SK-N-SH treated with all-trans-retinoic acid at 6 μM for 48 hours (cell line): ENCODE measurements around the gene HHAT.

ENCODE experiments used
- CSDC2 ChIP-seq: fragments of 250-450 bp; sonication (Bioruptor Pico); IDR thresholded peaks from 2 replicates; pipeline ENCODE4 v1.5.0; 2020; ENCODE audit warnings: mild to moderate bottlenecking, moderate library complexity
- OSR1 ChIP-seq: fragments of 250-450 bp; sonication (Bioruptor Pico); IDR thresholded peaks from 2 replicates; pipeline ENCODE4 v1.8.0; 2022; ENCODE audit warnings: moderate library complexity, mild to moderate bottlenecking, inconsistent platforms
- RARB ChIP-seq: fragments of 250-450 bp; sonication (Bioruptor Pico); IDR thresholded peaks from 2 replicates; pipeline ENCODE4 v1.8.0; 2021; ENCODE audit warnings: mild to moderate bottlenecking, moderate library complexity
- SNAI2 ChIP-seq: fragments of 250-450 bp; sonication (Bioruptor Pico); IDR thresholded peaks from 2 replicates; pipeline ENCODE4 v1.5.0; 2020; ENCODE audit warnings: mild to moderate bottlenecking, moderate library complexity
- ZFP3 ChIP-seq: fragments of 250-450 bp; sonication (Bioruptor Pico); IDR thresholded peaks from 2 replicates; pipeline ENCODE4 v1.5.0; 2020; ENCODE audit warnings: mild to moderate bottlenecking, moderate library complexity
- ZFP30 ChIP-seq: fragments of 450-650 bp; formaldehyde crosslinking; IDR thresholded peaks from 2 replicates; pipeline ENCODE4 v1.5.0; 2022; ENCODE audit warnings: mild to moderate bottlenecking, moderate library complexity
- ZNF70 ChIP-seq: fragments of 450-650 bp; formaldehyde crosslinking; IDR thresholded peaks from 2 replicates; pipeline ENCODE4 v1.5.0; 2020; ENCODE audit warnings: mild to moderate bottlenecking, moderate library complexity
- TF ChIP-seq, protein P1 (sequence below): fragments of 250-450 bp; sonication (Bioruptor Pico); IDR thresholded peaks from 2 replicates; pipeline ENCODE4 v1.8.0; 2020; ENCODE audit warnings: mild to moderate bottlenecking, moderate library complexity, borderline replicate concordance
- TF ChIP-seq, protein P2 (sequence below): fragments of 250-450 bp; sonication (Bioruptor Pico); IDR thresholded peaks from 2 replicates; pipeline ENCODE4 v1.5.1; 2021; ENCODE audit warnings: mild to moderate bottlenecking, moderate library complexity

DNA sequence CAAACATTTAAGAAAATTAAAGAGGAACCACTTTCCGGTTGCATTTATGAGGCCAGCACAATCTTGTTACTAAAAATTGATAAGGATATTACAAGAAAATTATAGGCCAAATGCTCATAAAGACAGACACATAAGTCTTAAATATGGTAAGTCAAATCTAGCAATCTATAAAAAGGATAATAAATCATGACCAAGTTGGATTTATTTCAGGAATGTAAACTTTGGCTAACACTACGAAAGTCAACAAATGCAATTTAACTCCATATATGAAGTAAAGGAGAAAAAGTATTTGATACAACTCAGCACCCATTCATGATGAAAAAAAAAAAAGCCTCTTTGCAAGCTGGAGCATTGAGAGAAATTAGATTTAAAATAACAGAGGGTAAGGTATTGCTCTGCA is 6.3 kb downstream of the HHAT start:
- TF ChIP-seq, protein P1, sequence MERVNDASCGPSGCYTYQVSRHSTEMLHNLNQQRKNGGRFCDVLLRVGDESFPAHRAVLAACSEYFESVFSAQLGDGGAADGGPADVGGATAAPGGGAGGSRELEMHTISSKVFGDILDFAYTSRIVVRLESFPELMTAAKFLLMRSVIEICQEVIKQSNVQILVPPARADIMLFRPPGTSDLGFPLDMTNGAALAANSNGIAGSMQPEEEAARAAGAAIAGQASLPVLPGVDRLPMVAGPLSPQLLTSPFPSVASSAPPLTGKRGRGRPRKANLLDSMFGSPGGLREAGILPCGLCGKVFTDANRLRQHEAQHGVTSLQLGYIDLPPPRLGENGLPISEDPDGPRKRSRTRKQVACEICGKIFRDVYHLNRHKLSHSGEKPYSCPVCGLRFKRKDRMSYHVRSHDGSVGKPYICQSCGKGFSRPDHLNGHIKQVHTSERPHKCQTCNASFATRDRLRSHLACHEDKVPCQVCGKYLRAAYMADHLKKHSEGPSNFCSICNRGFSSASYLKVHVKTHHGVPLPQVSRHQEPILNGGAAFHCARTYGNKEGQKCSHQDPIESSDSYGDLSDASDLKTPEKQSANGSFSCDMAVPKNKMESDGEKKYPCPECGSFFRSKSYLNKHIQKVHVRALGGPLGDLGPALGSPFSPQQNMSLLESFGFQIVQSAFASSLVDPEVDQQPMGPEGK: no peak
- no peak for TF ChIP-seq RARB (CRISPR knock-in tag)
- TF ChIP-seq, protein P2, sequence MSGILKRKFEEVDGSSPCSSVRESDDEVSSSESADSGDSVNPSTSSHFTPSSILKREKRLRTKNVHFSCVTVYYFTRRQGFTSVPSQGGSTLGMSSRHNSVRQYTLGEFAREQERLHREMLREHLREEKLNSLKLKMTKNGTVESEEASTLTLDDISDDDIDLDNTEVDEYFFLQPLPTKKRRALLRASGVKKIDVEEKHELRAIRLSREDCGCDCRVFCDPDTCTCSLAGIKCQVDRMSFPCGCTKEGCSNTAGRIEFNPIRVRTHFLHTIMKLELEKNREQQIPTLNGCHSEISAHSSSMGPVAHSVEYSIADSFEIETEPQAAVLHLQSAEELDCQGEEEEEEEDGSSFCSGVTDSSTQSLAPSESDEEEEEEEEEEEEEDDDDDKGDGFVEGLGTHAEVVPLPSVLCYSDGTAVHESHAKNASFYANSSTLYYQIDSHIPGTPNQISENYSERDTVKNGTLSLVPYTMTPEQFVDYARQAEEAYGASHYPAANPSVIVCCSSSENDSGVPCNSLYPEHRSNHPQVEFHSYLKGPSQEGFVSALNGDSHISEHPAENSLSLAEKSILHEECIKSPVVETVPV (CRISPR knock-in tag): no peak
- TF ChIP-seq OSR1: no peak
- TF ChIP-seq CSDC2 (CRISPR knock-in tag): no peak
- no peak for TF ChIP-seq ZNF70 (CRISPR knock-in tag)
- no peak for TF ChIP-seq SNAI2 (CRISPR knock-in tag)
- no peak for TF ChIP-seq ZFP30 (CRISPR knock-in tag)
- no peak for TF ChIP-seq ZFP3 (CRISPR knock-in tag)
